Calu3 (cell line): ENCODE results near the gene AKAP1. TPM values are rescaled to one million over a fixed set of nuclear protein-coding genes. Genes with fewer than 3 reads are reported as not detected.

ENCODE experiments used
- BruUV-seq: library from RNA; stranded (reverse); fragments of 400-500 nt; replicated peaks from 2 replicates; lab custom pipeline; 2021; lab: Mats Ljungman, UMichigan
- CTCF ChIA-PET: fragments of 300-600 bp; sonication (Branson Sonifier 250); formaldehyde crosslinking; loops from one replicate; lab custom pipeline; 2022; ENCODE audit warnings: antibody characterized with exemption; lab: Charles Lee
- DNase-seq: peaks from one replicate; pipeline ENCODE4 v3.0.0; 2022
- H3K27ac Mint-ChIP-seq: one replicate; pipeline ENCODE4 v1.8.0; 2022; ENCODE audit warnings: mixed read lengths; ENCODE audit not compliant: unreplicated experiment
- H3K27me3 Mint-ChIP-seq: one replicate; pipeline ENCODE4 v1.8.0; 2022; ENCODE audit warnings: mixed read lengths; ENCODE audit not compliant: unreplicated experiment
- H3K36me3 Mint-ChIP-seq: one replicate; pipeline ENCODE4 v1.8.0; 2022; ENCODE audit warnings: mild to moderate bottlenecking, moderate library complexity, mixed read lengths; ENCODE audit not compliant: insufficient read depth, unreplicated experiment
- H3K4me1 Mint-ChIP-seq: one replicate; pipeline ENCODE4 v1.8.0; 2022; ENCODE audit warnings: mild to moderate bottlenecking, low read depth, mixed read lengths; ENCODE audit not compliant: unreplicated experiment
- H3K4me3 Mint-ChIP-seq: one replicate; pipeline ENCODE4 v1.8.0; 2022; ENCODE audit warnings: mild to moderate bottlenecking, low read depth, moderate library complexity, mixed read lengths; ENCODE audit not compliant: unreplicated experiment
- H3K9me3 Mint-ChIP-seq: one replicate; pipeline ENCODE4 v1.8.0; 2022; ENCODE audit warnings: low read depth, mixed read lengths; ENCODE audit not compliant: unreplicated experiment
- CTCF ChIP-seq: fragments of 200-600 bp; IDR thresholded peaks from one replicate; pipeline ENCODE4 v1.8.0; 2022; ENCODE audit warnings: antibody characterized with exemption; ENCODE audit not compliant: unreplicated experiment
- intact Hi-C: fragments of 100-400 bp; cut with micrococcal nuclease; formaldehyde crosslinking; loops from one replicate; pipeline ENCODE4 v1.10.0; 2022; ENCODE audit not compliant: unreplicated experiment
- total RNA-seq: library from RNA; stranded (reverse); gene quantifications from 2 replicates; pipeline ENCODE4 v1.2.3, GENCODE V29; 2022

AKAP1 gene
- total RNA-seq, 1 experiment from 2014 or later: 41.4 TPM

GRCh38 chr17:57152967-57153528 is 68.0 kb downstream of the AKAP1 start:
- BruUV-seq: no TSS peak
- H3K4me3 Mint-ChIP-seq: no peak overlapping the region
- intact Hi-C loops: no loop called here
- CTCF ChIA-PET: no interaction called here
- no peak overlapping the region for H3K27ac Mint-ChIP-seq
- no peak for DNase-seq
- H3K4me1 Mint-ChIP-seq: no peaks in the 10 kb centered on the region
- H3K9me3 Mint-ChIP-seq: peaks cover 7% of the 10 kb centered on the region
- no peak for TF ChIP-seq CTCF
- no peaks in the 10 kb centered on the region for H3K36me3 Mint-ChIP-seq
- H3K27me3 Mint-ChIP-seq: peaks cover 11% of the 10 kb centered on the region

DNA sequence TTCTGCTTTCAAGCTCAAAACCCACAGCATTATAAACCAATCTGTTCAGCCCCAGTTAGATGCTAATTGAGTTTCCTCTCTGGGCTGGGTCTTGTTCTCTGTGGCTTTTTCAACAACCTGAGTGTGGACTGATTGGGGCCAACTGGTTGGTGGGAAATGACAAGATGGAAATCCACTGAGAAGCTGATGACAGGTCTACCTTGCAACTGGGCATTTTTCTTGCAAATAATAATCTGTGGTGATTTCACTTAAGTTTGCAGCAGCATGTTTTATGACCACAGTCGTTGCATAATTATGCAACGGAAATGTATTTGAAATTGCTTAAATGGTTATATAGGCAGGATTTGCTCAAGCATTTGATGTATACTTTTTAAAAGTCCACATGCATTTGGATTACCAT is 69.9 kb downstream of the AKAP1 start:
- no peaks in the 10 kb centered on the region for H3K4me1 Mint-ChIP-seq
- no peak for TF ChIP-seq CTCF
- no peak overlapping the region for H3K27ac Mint-ChIP-seq
- peaks cover 11% of the 10 kb centered on the region for H3K27me3 Mint-ChIP-seq
- CTCF ChIA-PET: no interaction called here
- intact Hi-C loops: no loop called here
- no peaks in the 10 kb centered on the region for H3K36me3 Mint-ChIP-seq
- no peak for DNase-seq
- BruUV-seq: no TSS peak
- no peak overlapping the region for H3K4me3 Mint-ChIP-seq
- no peaks in the 10 kb centered on the region for H3K9me3 Mint-ChIP-seq

DNA sequence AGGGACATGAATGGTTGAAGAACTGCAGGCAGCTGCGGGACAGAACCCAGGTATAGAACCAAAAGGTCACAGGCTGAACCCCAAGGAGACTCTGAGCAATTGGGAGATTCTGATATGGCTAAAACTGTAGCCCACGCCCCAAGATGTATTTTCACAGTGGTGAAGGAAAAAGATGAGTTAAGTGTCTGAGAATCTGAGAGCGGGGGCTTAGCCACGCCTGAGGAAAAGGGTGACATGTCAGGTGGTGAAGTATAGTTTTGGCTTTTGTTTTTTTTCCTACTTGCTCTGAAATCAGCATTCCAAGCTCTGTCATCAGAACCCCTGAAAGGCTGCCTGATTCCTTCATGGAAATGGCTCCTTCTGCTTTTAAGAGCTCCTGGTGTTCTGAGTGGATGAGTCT is 73.3 kb downstream of the AKAP1 start:
- BruUV-seq: no TSS peak
- CTCF ChIA-PET: no interaction called here
- no peak overlapping the region for H3K27ac Mint-ChIP-seq

DNA sequence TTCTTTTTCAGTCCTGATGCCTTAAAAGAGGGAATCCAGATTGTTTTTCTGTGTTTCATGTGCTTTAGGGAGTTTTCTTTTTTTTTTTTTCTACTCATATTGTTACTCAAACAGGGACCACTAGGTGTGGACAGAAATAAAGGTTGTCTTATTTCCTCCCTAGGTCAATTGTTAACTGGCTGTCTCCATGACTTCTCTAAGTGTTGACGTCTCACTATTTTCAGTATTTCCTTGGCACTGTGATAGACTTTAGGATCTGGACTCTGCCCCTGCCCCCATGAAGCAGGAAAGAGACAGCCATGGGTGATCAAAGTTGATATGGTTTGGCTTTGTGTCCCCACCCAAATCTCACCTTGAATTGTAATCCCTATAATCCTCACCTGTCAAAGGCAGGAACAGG is 73.7 kb downstream of the AKAP1 start:
- intact Hi-C loops: no loop called here
- no peak for TF ChIP-seq CTCF
- Mint-ChIP-seq H3K9me3 (peaks cover 2% of the 10 kb centered on the region), H3K4me1 (no peaks in the 10 kb centered on the region), H3K36me3 (no peaks in the 10 kb centered on the region), H3K27me3 (peaks cover 7% of the 10 kb centered on the region), H3K4me3 (no peak overlapping the region), H3K27ac (no peak overlapping the region)
- no peak for DNase-seq
- BruUV-seq: no TSS peak
- CTCF ChIA-PET: no interaction called here

More for the DNA sequence above, 73.3 kb downstream of the AKAP1 start:
- no peaks in the 10 kb centered on the region for H3K4me1 Mint-ChIP-seq
- H3K4me3 Mint-ChIP-seq: no peak overlapping the region
- H3K36me3 Mint-ChIP-seq: no peaks in the 10 kb centered on the region
- H3K27me3 Mint-ChIP-seq: peaks cover 11% of the 10 kb centered on the region
- TF ChIP-seq CTCF: no peak
- H3K9me3 Mint-ChIP-seq: peaks cover 2% of the 10 kb centered on the region
- DNase-seq: no peak
- intact Hi-C loops: no loop called here
